ENCODE results near the gene ATG101. TPM values are rescaled to one million over a fixed set of nuclear protein-coding genes. Genes with fewer than 3 reads are reported as not detected.

ATG101 gene
- total and polyA plus RNA-seq, 9 of the 15 experiments (the other 6 are each of a cell fraction or from before 2014, with no cell fraction given), result 2.9 to 52.4 (median 29.7) TPM

GRCh38 chr12:52069327-52070184 lies at the start of gene ATG101 (continued):
- peak in 1 of 2 experiments; percentile 73; a peak in 1 of 4 replicates for TF ChIP-seq MLLT1 (IDR thresholded peaks at IDR 0.05)
- TF ChIP-seq ZBTB2 (IDR thresholded peaks at IDR 0.05), result peak; percentile 31; the same call in 1 of the 2 replicates
- 0 out of 2 replicates have a peak, but pooled peaks have one; percentile 21 for TF ChIP-seq MTA1 (IDR thresholded peaks at IDR 0.05; ENCODE audit: borderline replicate concordance)
- no peak for TF ChIP-seq ZNF3 (CRISPR knock-in tag; IDR thresholded peaks at IDR 0.05)
- no peak for TF ChIP-seq CGGBP1 (CRISPR knock-in tag; IDR thresholded peaks at IDR 0.05)
- peak; percentile 94 to 100 for TF ChIP-seq FOXK2 (conservative IDR thresholded peaks at IDR 0.05 in 1 of 2, IDR thresholded peaks at IDR 0.05 in 1 of 2; ENCODE audit: low read depth in 2 of 2)
- no peak for TF ChIP-seq PREB (CRISPR knock-in tag; IDR thresholded peaks at IDR 0.05)
- TF ChIP-seq CTCF (IDR thresholded peaks at IDR 0.05 in 2 of 3, conservative IDR thresholded peaks at IDR 0.05 in 1 of 3; ENCODE audit: insufficient read depth in 2 of 3, low read depth in 1 of 3, low read length in 3 of 3), result peak; percentile 92 to 97 (median 96)
- TF ChIP-seq GATAD2B (IDR thresholded peaks at IDR 0.05; ENCODE audit: borderline replicate concordance), result no peak
- TF ChIP-seq ZNF696 (CRISPR knock-in tag; conservative IDR thresholded peaks at IDR 0.05), result no peak
- no peak for TF ChIP-seq RBM39 (optimal IDR thresholded peaks at IDR 0.05; ENCODE audit: low read depth, low read length)
- TF ChIP-seq SETDB1 (IDR thresholded peaks at IDR 0.05; ENCODE audit: low read length), result no peak
- peak; percentile 49 for TF ChIP-seq ARID1B (IDR thresholded peaks at IDR 0.05)
- TF ChIP-seq PBX2 (CRISPR knock-in tag; IDR thresholded peaks at IDR 0.05; ENCODE audit: low read depth), result no peak
- no peak for TF ChIP-seq PBX2 (tag; conservative IDR thresholded peaks at IDR 0.05; ENCODE audit: low read depth)
- no peak for TF ChIP-seq PURB (CRISPR knock-in tag; IDR thresholded peaks at IDR 0.05; ENCODE audit: low read depth)
- TF ChIP-seq POLR2AphosphoS5 (IDR thresholded peaks at IDR 0.05; ENCODE audit: control insufficient read depth, insufficient read depth, low read depth, low read length), result peak; percentile 70; the same call in 1 of the 2 replicates
- TF ChIP-seq MAFG (tag; conservative IDR thresholded peaks at IDR 0.05), result no peak

All from K562 (cell line).